Keratinocyte (primary cell): ENCODE measurements around the gene ANXA3. TPM values are rescaled to one million over a fixed set of nuclear protein-coding genes. Genes with fewer than 3 reads are reported as not detected.

Source experiments
- DNase-seq: peaks from one replicate; pipeline ENCODE4 v3.0.0-alpha.2; 2011; ENCODE audit warnings: low read depth, missing footprints, low spot score
- FAIRE-seq: peaks from 2 replicates; lab custom pipeline; 2011; peaks lifted over from hg19 to GRCh38; lab: Jason Lieb, UNC
- H2AFZ ChIP-seq: 2 replicates; pipeline ENCODE4 v1.6.0; 2012; ENCODE audit warnings: low read length, control low read depth, inconsistent platforms; ENCODE audit not compliant: control insufficient read depth
- H3K27ac ChIP-seq: 2 replicates; pipeline ENCODE4 v1.5.1; 2011; ENCODE audit warnings: low read length; ENCODE audit not compliant: control insufficient read depth, insufficient read depth
- H3K27me3 ChIP-seq: 3 replicates; pipeline ENCODE4 v1.6.0; 2011; ENCODE audit warnings: low read length; ENCODE audit not compliant: control insufficient read depth, insufficient read depth; ENCODE audit errors: extremely low read depth
- H3K36me3 ChIP-seq, 2 experiments: 2 replicates in 1 of 2; 3 replicates in 1 of 2; pipeline ENCODE4 v1.5.1; 2011; ENCODE audit warnings: low read length in 2 of 2, mild to moderate bottlenecking in 1 of 2; ENCODE audit not compliant: control insufficient read depth in 2 of 2, insufficient read depth in 2 of 2; ENCODE audit errors: extremely low read depth in 1 of 2
- H3K4me1 ChIP-seq: 3 replicates; pipeline ENCODE4 v1.5.1; 2011; ENCODE audit warnings: low read length; ENCODE audit not compliant: control insufficient read depth, insufficient read depth; ENCODE audit errors: extremely low read depth
- H3K4me2 ChIP-seq: 3 replicates; pipeline ENCODE4 v1.6.0; 2011; ENCODE audit warnings: low read depth, low read length; ENCODE audit not compliant: control insufficient read depth, insufficient read depth; ENCODE audit errors: extremely low read depth
- H3K4me3 ChIP-seq, 3 experiments: fragments of 200-600 bp in 1 of 3; sonication (generic) in 1 of 3; 2 replicates in 2 of 3; 3 replicates in 1 of 3; pipeline ENCODE4 v1.5.1; 2011 to 2016; ENCODE audit warnings: low read length in 3 of 3, mild to moderate bottlenecking in 3 of 3, control low read depth in 2 of 3, inconsistent platforms in 1 of 3, low read depth in 1 of 3, mixed read lengths in 1 of 3, mixed run types in 1 of 3, moderate library complexity in 1 of 3; ENCODE audit not compliant: control insufficient read depth in 2 of 3, insufficient read depth in 2 of 3; ENCODE audit errors: extremely low read depth in 1 of 3
- H3K79me2 ChIP-seq: 2 replicates; pipeline ENCODE4 v1.6.0; 2012; ENCODE audit warnings: low read length; ENCODE audit not compliant: control insufficient read depth, insufficient read depth
- H3K9ac ChIP-seq: 3 replicates; pipeline ENCODE4 v1.6.0; 2011; ENCODE audit warnings: low read length; ENCODE audit not compliant: control insufficient read depth, insufficient read depth; ENCODE audit errors: extremely low read depth
- H3K9me1 ChIP-seq: 3 replicates; pipeline ENCODE4 v1.6.0; 2011; ENCODE audit warnings: low read length; ENCODE audit not compliant: control insufficient read depth, insufficient read depth; ENCODE audit errors: extremely low read depth
- H3K9me3 ChIP-seq: 2 replicates; pipeline ENCODE4 v1.5.1; 2012; ENCODE audit warnings: low read depth, low read length; ENCODE audit not compliant: control insufficient read depth
- H4K20me1 ChIP-seq: 3 replicates; pipeline ENCODE4 v1.6.0; 2011; ENCODE audit warnings: low read length; ENCODE audit not compliant: control insufficient read depth, insufficient read depth; ENCODE audit errors: extremely low read depth
- EZH2 ChIP-seq: IDR thresholded peaks from one replicate; pipeline ENCODE4 v1.6.1; 2012; ENCODE audit warnings: inconsistent platforms, mild to moderate bottlenecking, low read length, moderate library complexity
- dilution Hi-C: fragments of 300-500 bp; cut with MboI; formaldehyde crosslinking; loops from one replicate; pipeline ENCODE4 v1.7.0; 2020; ENCODE audit warnings: low sequenced_read_pairs; ENCODE audit not compliant: extremely low pct_ligation_motif_present
- polyA plus RNA-seq, 5 experiments: library from polyadenylated mRNA; depleted of rRNA in 3 of 5; stranded (reverse) in 3 of 5; stranded (forward) in 1 of 5; unstranded in 1 of 5; fragments of >200 nt; gene quantifications; 1 replicate in 1 of 5; 2 replicates in 3 of 5; 3 replicates in 1 of 5; pipeline versions ENCODE4 v1.2.1 to v1.2.3, GENCODE V29; 2011 to 2012; ENCODE audit warnings: missing spikeins in 2 of 5, low read depth in 1 of 5, low replicate concordance in 1 of 5
- TF ChIP-seq, protein P1 (sequence below), 3 experiments: IDR thresholded peaks in 1 of 3; conservative IDR thresholded peaks in 1 of 3; optimal IDR thresholded peaks in 1 of 3; 2 replicates in 2 of 3; 3 replicates in 1 of 3; pipeline versions ENCODE3 to v1.5.1; 2011; ENCODE audit warnings: low read length in 3 of 3, mild to moderate bottlenecking in 3 of 3, moderate library complexity in 2 of 3, control low read depth in 1 of 3, inconsistent platforms in 1 of 3; ENCODE audit not compliant: insufficient read depth in 2 of 3; ENCODE audit errors: extremely low read depth in 1 of 3

ANXA3 gene
- polyA plus RNA-seq, 1 donor (not counting 4 experiments of a cell fraction or from before 2014, with no cell fraction given), result 463 TPM

DNA sequence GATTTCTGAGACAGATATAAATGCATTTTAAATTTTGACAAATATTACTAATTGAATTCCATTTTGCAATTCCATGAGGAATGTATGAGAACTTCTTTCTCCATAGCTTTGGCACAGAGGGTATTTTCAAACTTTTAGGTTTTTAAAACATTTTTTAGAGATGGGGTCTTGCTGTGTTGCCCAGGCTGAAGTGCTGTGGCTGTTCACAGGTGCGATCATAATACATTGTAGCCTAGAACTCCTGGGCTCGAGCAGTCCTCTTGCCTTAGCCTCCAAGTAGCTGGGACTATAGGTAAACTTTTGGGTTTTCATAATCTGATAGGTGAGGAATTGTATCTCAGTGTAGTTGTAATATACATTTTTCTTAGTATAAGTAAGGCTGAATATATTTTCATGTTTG lies 53.4 kb downstream of the ANXA3 start:
- Histone ChIP-seq H3K9me3 (no peaks in the 10 kb centered on the region), H3K27me3 (no peaks in the 10 kb centered on the region), H3K4me3 (no peak overlapping the region), H3K27ac (no peak overlapping the region), H4K20me1 (no peaks in the 10 kb centered on the region), H3K9ac (no peak overlapping the region), H3K9me1 (no peaks in the 10 kb centered on the region), H3K4me2 (no peak overlapping the region), H3K79me2 (no peaks in the 10 kb centered on the region), H3K36me3 (peaks cover 44% of the 10 kb centered on the region in 2 experiments), H2AFZ (no peak overlapping the region), H3K4me1 (no peaks in the 10 kb centered on the region)
- DNase-seq (no peak), FAIRE-seq (no peak)
- dilution Hi-C loops, result loop anchor here (25.0 kb wide), 1 partner anchor 257 kb away; no protein-coding TSS in a partner anchor
- TF ChIP-seq, protein P1, sequence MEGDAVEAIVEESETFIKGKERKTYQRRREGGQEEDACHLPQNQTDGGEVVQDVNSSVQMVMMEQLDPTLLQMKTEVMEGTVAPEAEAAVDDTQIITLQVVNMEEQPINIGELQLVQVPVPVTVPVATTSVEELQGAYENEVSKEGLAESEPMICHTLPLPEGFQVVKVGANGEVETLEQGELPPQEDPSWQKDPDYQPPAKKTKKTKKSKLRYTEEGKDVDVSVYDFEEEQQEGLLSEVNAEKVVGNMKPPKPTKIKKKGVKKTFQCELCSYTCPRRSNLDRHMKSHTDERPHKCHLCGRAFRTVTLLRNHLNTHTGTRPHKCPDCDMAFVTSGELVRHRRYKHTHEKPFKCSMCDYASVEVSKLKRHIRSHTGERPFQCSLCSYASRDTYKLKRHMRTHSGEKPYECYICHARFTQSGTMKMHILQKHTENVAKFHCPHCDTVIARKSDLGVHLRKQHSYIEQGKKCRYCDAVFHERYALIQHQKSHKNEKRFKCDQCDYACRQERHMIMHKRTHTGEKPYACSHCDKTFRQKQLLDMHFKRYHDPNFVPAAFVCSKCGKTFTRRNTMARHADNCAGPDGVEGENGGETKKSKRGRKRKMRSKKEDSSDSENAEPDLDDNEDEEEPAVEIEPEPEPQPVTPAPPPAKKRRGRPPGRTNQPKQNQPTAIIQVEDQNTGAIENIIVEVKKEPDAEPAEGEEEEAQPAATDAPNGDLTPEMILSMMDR (optimal IDR thresholded peaks at IDR 0.05 in 1 of 3, IDR thresholded peaks at IDR 0.05 in 1 of 3, conservative IDR thresholded peaks at IDR 0.05 in 1 of 3; ENCODE audit: extremely low read depth in 1 of 3, insufficient read depth in 2 of 3, low read length in 3 of 3), result no peak
- no peak for TF ChIP-seq EZH2

DNA sequence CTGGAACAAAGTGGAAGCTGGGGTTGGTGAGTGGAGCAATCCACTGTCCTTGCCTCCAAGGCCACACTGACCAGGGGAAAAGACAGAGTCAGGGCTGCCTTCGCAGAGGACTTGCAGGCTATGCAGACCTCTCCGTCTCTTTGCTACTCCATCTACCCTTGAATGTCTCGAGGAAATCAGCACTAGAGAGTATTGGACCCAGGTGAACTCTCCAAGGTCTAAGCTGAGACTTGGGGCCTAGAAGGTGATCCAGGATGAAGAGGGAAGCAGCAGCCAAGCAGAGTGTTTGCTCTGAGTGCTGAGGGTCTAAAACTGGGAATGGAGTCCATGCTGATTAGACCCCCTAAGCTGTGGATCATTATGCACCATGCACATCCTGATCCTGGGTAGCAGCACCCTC lies 54.5 kb downstream of the ANXA3 start:
- no peaks in the 10 kb centered on the region for H3K9me3 ChIP-seq
- no peak overlapping the region for H3K4me2 ChIP-seq
- H3K27me3 ChIP-seq, result no peaks in the 10 kb centered on the region
- H3K4me1 ChIP-seq, result no peaks in the 10 kb centered on the region
- no peak overlapping the region for H3K4me3 ChIP-seq
- dilution Hi-C loops, result loop anchor here (25.0 kb wide), 1 partner anchor 256 kb away; no protein-coding TSS in a partner anchor
- no peaks in the 10 kb centered on the region for H3K79me2 ChIP-seq
- FAIRE-seq (no peak), DNase-seq (no peak)
- no peak overlapping the region for H2AFZ ChIP-seq
- H3K9ac ChIP-seq, result no peak overlapping the region
- H4K20me1 ChIP-seq, result no peaks in the 10 kb centered on the region
- H3K27ac ChIP-seq, result no peak overlapping the region
- TF ChIP-seq, protein P1 (optimal IDR thresholded peaks at IDR 0.05 in 1 of 3, IDR thresholded peaks at IDR 0.05 in 1 of 3, conservative IDR thresholded peaks at IDR 0.05 in 1 of 3; ENCODE audit: extremely low read depth in 1 of 3, insufficient read depth in 2 of 3, low read length in 3 of 3), result no peak
- TF ChIP-seq EZH2, result no peak
- H3K9me1 ChIP-seq, result no peaks in the 10 kb centered on the region
- peaks cover 43 to 48% of the 10 kb centered on the region in 2 experiments for H3K36me3 ChIP-seq
